GM12801 (cell line): Measurements from ENCODE around the gene CUL5.

Experiments
- CTCF ChIP-seq: IDR thresholded peaks from one replicate; pipeline ENCODE4 v1.5.1; 2011; ENCODE audit warnings: control low read depth; ENCODE audit not compliant: insufficient read length; ENCODE audit errors: extremely low read depth

The CUL5 gene

GRCh38 chr11:107988397-107989158, 20.1 kb upstream of the CUL5 start:
- no peak for TF ChIP-seq CTCF

GRCh38 chr11:107991868-107992414, 16.8 kb upstream of the CUL5 start:
- no peak for TF ChIP-seq CTCF

- no peak for TF ChIP-seq CTCF
Observed at GRCh38 chr11:107996006-107996776, 12.5 kb upstream of the CUL5 start.

- TF ChIP-seq CTCF: no peak
Observed at GRCh38 chr11:107998761-107999160, 9.9 kb upstream of the CUL5 start.

GRCh38 chr11:107999759-108000455, 8.8 kb upstream of the CUL5 start:
- TF ChIP-seq CTCF: no peak

- no peak for TF ChIP-seq CTCF
Observed at GRCh38 chr11:108002476-108002875, 6.2 kb upstream of the CUL5 start.

GRCh38 chr11:108003623-108004022, 5.1 kb upstream of the CUL5 start:
- TF ChIP-seq CTCF: no peak
